Measurements from ENCODE around the gene LCP2. TPM values are rescaled to one million over a fixed set of nuclear protein-coding genes. Genes with fewer than 3 reads are reported as not detected.
A peak's percentile ranks its signal among the peaks of the same experiment; 100 is the strongest.

The LCP2 gene
- total RNA-seq, 1 experiment from 2014 or later: not detected

- ChIA-PET CTCF (interaction anchor here (0.6 to 1.4 kb wide), 7 partner anchors 40 to 408 kb away, joined by 3 to 9 read pairs (median 5); no protein-coding TSS in a partner anchor), POLR2A (no interaction called here)
- intact Hi-C loops (cut with micrococcal nuclease; ENCODE audit: unreplicated experiment): loop anchor here (1.0 to 10.0 kb wide), 4 partner anchors 119 to 961 kb away; no protein-coding TSS in a partner anchor
- no peaks in the 10 kb centered on the region for H3K36me3 Mint-ChIP-seq (ENCODE audit: insufficient read depth, unreplicated experiment)
- Histone ChIP-seq H3K4me3 (ENCODE audit: low read depth, low read length) (no peak overlapping the region), H3K36me3 (ENCODE audit: control insufficient read depth, insufficient read depth, low read length) (no peaks in the 10 kb centered on the region), H3K9me3 (no peaks in the 10 kb centered on the region), H3K4me1 (no peaks in the 10 kb centered on the region), H3K27me3 (replicated peaks; ENCODE audit: control insufficient read depth, insufficient read depth, low read length) (no peaks in the 10 kb centered on the region; the same call in 1 of the 2 replicates)
- H3K9me3 Mint-ChIP-seq (ENCODE audit: unreplicated experiment): no peaks in the 10 kb centered on the region
- no peaks in the 10 kb centered on the region for H3K4me1 Mint-ChIP-seq (ENCODE audit: low read depth, unreplicated experiment)
- no peak overlapping the region for H3K27ac Mint-ChIP-seq (ENCODE audit: unreplicated experiment)
- peaks cover 8% of the 10 kb centered on the region for H3K27me3 Mint-ChIP-seq (ENCODE audit: insufficient read depth, unreplicated experiment)
- no peak for TF ChIP-seq CTCF (IDR thresholded peaks at IDR 0.05; ENCODE audit: insufficient read depth in 1 of 2, low read depth in 1 of 2, low read length in 1 of 2, severe bottlenecking in 1 of 2, unreplicated experiment in 1 of 2)
- no TSS peak for BruUV-seq (replicated peaks)
- H3K4me3 Mint-ChIP-seq (ENCODE audit: unreplicated experiment): no peak overlapping the region
- no peak for DNase-seq
Measured at GRCh38 chr5:170226129-170226615, 71.4 kb downstream of the LCP2 start.

DNA sequence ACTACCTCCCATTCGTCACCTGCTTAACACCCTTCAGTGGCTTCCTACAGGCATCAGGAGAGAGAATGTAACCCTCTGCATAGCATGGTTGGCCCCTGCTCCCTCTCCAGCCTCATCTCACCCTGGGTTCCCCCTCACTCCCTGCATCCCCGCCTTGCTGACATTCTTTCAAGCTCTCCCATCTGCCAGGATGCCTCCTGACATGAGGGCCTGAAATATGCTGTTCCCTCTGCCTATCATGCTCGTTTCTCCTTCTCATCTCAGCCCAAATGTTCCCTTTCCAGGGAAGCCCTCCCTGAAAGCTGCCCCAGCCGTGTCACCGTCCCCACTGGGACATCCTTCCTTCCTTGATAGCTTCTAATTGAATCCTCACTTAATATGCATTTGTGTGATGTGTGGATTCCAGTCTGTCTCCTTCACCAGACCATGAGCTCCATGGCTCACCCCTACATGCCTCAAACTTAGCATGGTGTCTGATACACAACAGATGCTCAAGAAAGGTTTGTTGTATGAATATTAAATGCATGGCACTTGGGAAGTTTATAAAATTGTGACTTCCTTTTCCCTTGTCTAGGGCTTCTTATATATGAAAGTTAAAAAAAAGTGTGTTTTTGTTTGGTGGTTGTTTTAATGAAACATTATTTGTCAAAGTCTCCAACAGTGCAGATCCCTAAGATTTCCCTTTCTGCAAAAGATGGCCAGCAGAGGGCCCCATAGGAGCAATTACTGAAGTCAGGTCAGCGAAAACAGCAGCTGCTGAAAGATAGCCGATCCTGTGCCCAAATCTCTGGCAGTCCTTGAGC, 72.0 kb downstream of the LCP2 start:
- H3K4me3 Mint-ChIP-seq (ENCODE audit: unreplicated experiment): no peak overlapping the region
- ChIA-PET POLR2A (no interaction called here), CTCF (interaction anchor here (0.6 to 1.4 kb wide), 7 partner anchors 40 to 408 kb away, joined by 3 to 9 read pairs (median 5); no protein-coding TSS in a partner anchor)
- H3K27me3 Mint-ChIP-seq (ENCODE audit: insufficient read depth, unreplicated experiment): peaks cover 8% of the 10 kb centered on the region
- no TSS peak for BruUV-seq (replicated peaks)
- H3K4me3 ChIP-seq (ENCODE audit: low read depth, low read length): no peak overlapping the region
- H3K27ac Mint-ChIP-seq (ENCODE audit: unreplicated experiment): no peak overlapping the region
- H3K9me3 ChIP-seq: no peaks in the 10 kb centered on the region
- H3K4me1 Mint-ChIP-seq (ENCODE audit: low read depth, unreplicated experiment): no peaks in the 10 kb centered on the region
- intact Hi-C loops (cut with micrococcal nuclease; ENCODE audit: unreplicated experiment): loop anchor here (1.0 to 10.0 kb wide), 4 partner anchors 119 to 961 kb away; no protein-coding TSS in a partner anchor
- H3K36me3 Mint-ChIP-seq (ENCODE audit: insufficient read depth, unreplicated experiment): no peaks in the 10 kb centered on the region
- H3K27me3 ChIP-seq (replicated peaks; ENCODE audit: control insufficient read depth, insufficient read depth, low read length): no peaks in the 10 kb centered on the region; the same call in 1 of the 2 replicates
- TF ChIP-seq CTCF (IDR thresholded peaks at IDR 0.05; ENCODE audit: insufficient read depth in 1 of 2, low read depth in 1 of 2, low read length in 1 of 2, severe bottlenecking in 1 of 2, unreplicated experiment in 1 of 2): peak; percentile 69 to 75
- H3K36me3 ChIP-seq (ENCODE audit: control insufficient read depth, insufficient read depth, low read length): no peaks in the 10 kb centered on the region
- H3K9me3 Mint-ChIP-seq (ENCODE audit: unreplicated experiment): no peaks in the 10 kb centered on the region
- peak; percentile 59 to 69 for DNase-seq
- H3K4me1 ChIP-seq: no peaks in the 10 kb centered on the region

DNA sequence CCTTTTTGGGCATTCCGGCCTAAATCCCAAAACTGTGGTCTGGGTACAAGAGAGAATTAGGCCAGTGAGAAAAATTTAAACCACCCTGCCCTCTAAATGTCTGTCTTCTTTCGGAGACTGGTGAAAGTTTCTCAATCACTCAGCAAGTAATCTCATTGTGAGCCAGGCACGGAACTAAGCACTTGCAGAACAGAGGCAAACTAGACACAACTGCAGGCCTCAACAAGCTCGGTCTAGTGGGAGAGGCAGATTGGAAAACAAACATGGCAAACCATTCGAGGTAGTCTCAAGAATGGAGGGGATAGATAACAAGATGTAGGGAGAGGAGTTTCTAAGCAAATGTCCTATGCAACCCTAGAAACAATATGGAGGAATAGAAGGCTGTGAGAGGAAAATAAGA, 73.7 kb downstream of the LCP2 start:
- Mint-ChIP-seq H3K4me3 (ENCODE audit: unreplicated experiment) (no peak overlapping the region), H3K36me3 (ENCODE audit: insufficient read depth, unreplicated experiment) (no peaks in the 10 kb centered on the region), H3K27me3 (ENCODE audit: insufficient read depth, unreplicated experiment) (peaks cover 12% of the 10 kb centered on the region), H3K9me3 (ENCODE audit: unreplicated experiment) (no peaks in the 10 kb centered on the region), H3K4me1 (ENCODE audit: low read depth, unreplicated experiment) (no peaks in the 10 kb centered on the region), H3K27ac (ENCODE audit: unreplicated experiment) (no peak overlapping the region)
- H3K4me1 ChIP-seq: no peaks in the 10 kb centered on the region
- DNase-seq: no peak
- no peaks in the 10 kb centered on the region for H3K36me3 ChIP-seq (ENCODE audit: control insufficient read depth, insufficient read depth, low read length)
- no peak for TF ChIP-seq CTCF (IDR thresholded peaks at IDR 0.05; ENCODE audit: insufficient read depth in 1 of 2, low read depth in 1 of 2, low read length in 1 of 2, severe bottlenecking in 1 of 2, unreplicated experiment in 1 of 2)
- POLR2A ChIA-PET: no interaction called here
- no TSS peak for BruUV-seq (replicated peaks)
- no peaks in the 10 kb centered on the region; the same call in 1 of the 2 replicates for H3K27me3 ChIP-seq (replicated peaks; ENCODE audit: control insufficient read depth, insufficient read depth, low read length)
- intact Hi-C loops (cut with micrococcal nuclease; ENCODE audit: unreplicated experiment): loop anchor here (10.0 kb wide), 2 partner anchors 121 to 959 kb away; no protein-coding TSS in a partner anchor
- H3K4me3 ChIP-seq (ENCODE audit: low read depth, low read length): no peak overlapping the region
- CTCF ChIA-PET: no interaction called here
- H3K9me3 ChIP-seq: no peaks in the 10 kb centered on the region
